Skeletal muscle satellite cell (primary cell): ENCODE data around the gene KPNA3.
"Not testable (repeated sequence)": the region's sequence is repeated elsewhere in the genome, so short reads cannot be mapped to it uniquely, and the experiment has no call there.

Experiments
- H3K27me3 ChIP-seq: 2 replicates; pipeline ENCODE4 v1.7.0; 2013; ENCODE audit warnings: low read length; ENCODE audit not compliant: control insufficient read depth, insufficient read depth
- H3K36me3 ChIP-seq: 2 replicates; pipeline ENCODE4 v1.7.0; 2013; ENCODE audit warnings: mild to moderate bottlenecking, control low read depth, low read length; ENCODE audit not compliant: insufficient read depth
- H3K4me1 ChIP-seq: 2 replicates; pipeline ENCODE4 v1.7.0; 2013; ENCODE audit warnings: low read length; ENCODE audit not compliant: control insufficient read depth, insufficient read depth
- H3K4me2 ChIP-seq: 2 replicates; pipeline ENCODE4 v1.7.0; 2013; ENCODE audit warnings: mild to moderate bottlenecking, low read length
- H3K4me3 ChIP-seq: 2 replicates; pipeline ENCODE4 v1.7.0; 2013; ENCODE audit warnings: low read length
- H3K9ac ChIP-seq: 2 replicates; pipeline ENCODE4 v1.7.0; 2013; ENCODE audit warnings: mild to moderate bottlenecking, low read depth, low read length, moderate library complexity
- H3K9me3 ChIP-seq: replicated peaks from 2 replicates; pipeline ENCODE4 v1.7.0; 2013; ENCODE audit warnings: mild to moderate bottlenecking, control low read depth, low read length

The KPNA3 gene

DNA sequence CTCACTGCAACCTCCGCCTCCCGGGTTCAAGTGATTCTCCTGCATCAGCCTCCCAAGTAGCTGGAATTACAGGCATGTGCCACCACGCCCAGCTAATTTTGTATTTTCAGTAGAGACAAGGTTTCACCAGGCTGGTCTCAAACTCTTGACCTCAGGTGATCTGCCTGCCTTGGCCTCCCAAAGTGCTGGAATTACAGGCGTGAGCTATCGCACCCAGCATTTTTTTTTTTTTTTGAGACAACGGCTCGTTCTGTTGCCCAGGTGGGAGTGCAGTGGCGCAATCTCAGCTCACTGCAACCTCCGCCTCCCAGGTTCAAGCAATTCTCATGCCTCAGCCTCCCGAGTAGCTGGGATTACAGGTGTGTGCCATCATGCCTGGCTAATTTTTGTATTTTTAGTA, 10.6 kb upstream of the KPNA3 start:
- not testable (repeated sequence) for H3K36me3 ChIP-seq, H3K27me3 ChIP-seq, H3K4me2 ChIP-seq, H3K4me3 ChIP-seq, H3K4me1 ChIP-seq, H3K9me3 ChIP-seq, H3K9ac ChIP-seq

DNA sequence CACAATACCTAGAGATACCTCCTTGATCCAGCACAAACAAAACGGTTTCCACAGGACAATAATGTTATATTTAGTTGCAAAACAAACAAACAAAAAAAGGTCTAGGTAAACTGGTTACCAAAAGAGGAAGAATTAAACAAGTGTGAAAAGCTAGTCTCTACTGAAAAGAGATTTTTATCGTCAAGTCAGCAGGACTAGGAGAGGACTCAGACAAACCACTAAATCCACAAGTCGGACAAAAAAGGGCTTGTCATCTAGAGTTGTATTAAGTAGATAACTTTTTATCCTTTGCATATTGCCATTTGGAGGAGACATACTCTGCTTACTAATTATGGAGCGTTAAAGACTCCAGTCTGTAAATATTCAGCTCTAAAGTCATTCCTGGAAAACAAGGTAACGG, 9.9 kb upstream of the KPNA3 start:
- Histone ChIP-seq H3K4me2 (no peak overlapping the region), H3K36me3 (no peaks in the 10 kb centered on the region), H3K27me3 (peaks cover 1% of the 10 kb centered on the region), H3K9me3 (no peaks in the 10 kb centered on the region), H3K4me3 (no peak overlapping the region), H3K9ac (no peak overlapping the region), H3K4me1 (peaks cover 3% of the 10 kb centered on the region)

DNA sequence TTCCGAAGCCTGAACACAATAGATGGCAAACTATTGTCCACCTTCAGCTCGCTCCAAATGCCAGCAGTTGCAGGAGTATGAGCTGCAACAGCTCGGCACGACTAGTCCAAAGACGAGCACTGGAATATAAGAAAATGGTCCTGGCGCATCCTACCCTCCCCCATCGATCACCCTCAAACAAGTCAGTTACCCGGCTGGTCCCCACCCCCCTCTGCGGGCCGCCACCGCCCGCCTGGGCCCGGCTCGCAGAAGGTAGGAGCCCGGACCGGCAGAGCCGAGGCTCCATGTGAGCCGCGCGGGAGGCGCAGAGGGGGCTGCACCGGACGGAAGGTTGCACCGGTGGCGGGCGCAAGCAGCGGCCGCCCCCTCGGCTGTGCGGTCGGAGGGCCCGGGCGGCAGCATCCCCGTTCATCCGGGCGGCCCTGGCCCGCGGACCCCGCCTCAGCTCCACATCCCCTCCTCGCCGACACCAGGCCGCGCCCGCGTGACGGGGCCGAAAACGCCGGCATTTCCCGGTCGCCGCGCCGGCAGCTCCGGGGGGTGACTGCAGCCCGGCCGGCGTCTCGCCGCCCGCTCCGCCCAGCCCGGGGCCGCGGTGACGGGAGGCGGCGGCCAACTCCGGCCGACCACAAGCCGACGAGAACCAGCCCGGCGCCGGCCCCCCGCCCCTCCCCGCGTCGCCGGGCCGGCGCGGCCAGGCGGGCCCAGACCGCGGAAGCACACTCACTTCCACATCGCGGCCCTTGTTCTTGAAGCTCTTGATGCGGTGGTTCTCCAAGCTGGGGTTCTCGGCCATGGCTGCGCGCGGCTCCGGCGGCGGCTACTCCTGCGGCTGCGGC, 552 bp downstream of the KPNA3 start:
- no peaks in the 10 kb centered on the region for H3K36me3 ChIP-seq
- no peaks in the 10 kb centered on the region for H3K27me3 ChIP-seq
- no peaks in the 10 kb centered on the region for H3K9me3 ChIP-seq
- H3K4me3 ChIP-seq, result peak overlapping the region; percentile 89
- peak overlapping the region; percentile 88 for H3K4me2 ChIP-seq
- peaks cover 12% of the 10 kb centered on the region for H3K4me1 ChIP-seq
- peak overlapping the region; percentile 96 for H3K9ac ChIP-seq

DNA sequence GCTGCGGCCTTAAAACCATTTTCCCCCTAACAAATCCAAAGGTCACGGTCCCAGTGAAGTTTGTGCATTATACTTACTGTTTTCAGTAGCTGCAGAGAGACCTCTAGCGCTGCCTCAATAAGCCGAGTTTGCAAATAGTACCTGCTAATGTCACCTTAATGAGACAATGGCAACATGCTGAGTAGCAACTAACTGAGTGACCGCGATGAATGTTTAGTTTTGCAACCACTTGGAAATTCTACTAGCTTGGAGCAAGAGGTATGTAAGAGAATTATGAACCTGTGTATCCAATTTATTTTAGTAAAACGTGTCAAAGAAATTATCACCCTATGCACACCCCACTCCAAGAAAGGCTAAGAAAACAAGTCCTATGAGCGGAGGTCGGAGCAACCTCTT, 1.2 kb downstream of the KPNA3 start:
- peak overlapping the region; percentile 89 for H3K4me3 ChIP-seq
- H3K27me3 ChIP-seq, result no peaks in the 10 kb centered on the region
- peak overlapping the region; percentile 88 for H3K4me2 ChIP-seq
- H3K9ac ChIP-seq, result peak overlapping the region; percentile 96
- H3K4me1 ChIP-seq, result peaks cover 12% of the 10 kb centered on the region
- no peaks in the 10 kb centered on the region for H3K9me3 ChIP-seq
- no peaks in the 10 kb centered on the region for H3K36me3 ChIP-seq

DNA sequence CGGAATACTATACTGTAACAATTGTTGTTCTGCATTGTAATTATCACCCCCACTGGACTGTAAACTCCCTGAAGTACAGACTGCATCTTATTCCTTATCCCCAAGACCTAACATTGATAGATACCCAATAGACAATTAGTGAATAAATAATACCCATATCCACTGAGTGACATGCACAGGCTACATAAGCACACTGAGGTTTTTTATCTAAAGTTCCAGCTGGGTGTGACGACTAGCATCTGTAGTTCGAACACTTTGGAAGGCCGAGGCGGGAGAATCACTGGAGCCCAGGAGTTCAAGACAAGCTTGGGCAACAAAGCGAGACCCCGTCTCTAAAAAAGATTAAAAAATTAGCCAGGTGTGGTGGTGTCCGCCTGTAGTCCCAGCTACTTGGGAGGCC, 2.5 kb downstream of the KPNA3 start:
- Histone ChIP-seq H3K4me2 (peak overlapping the region; percentile 88), H3K27me3 (no peaks in the 10 kb centered on the region), H3K9me3 (no peaks in the 10 kb centered on the region), H3K9ac (no peak overlapping the region), H3K4me1 (peaks cover 18% of the 10 kb centered on the region), H3K36me3 (no peaks in the 10 kb centered on the region), H3K4me3 (no peak overlapping the region)

DNA sequence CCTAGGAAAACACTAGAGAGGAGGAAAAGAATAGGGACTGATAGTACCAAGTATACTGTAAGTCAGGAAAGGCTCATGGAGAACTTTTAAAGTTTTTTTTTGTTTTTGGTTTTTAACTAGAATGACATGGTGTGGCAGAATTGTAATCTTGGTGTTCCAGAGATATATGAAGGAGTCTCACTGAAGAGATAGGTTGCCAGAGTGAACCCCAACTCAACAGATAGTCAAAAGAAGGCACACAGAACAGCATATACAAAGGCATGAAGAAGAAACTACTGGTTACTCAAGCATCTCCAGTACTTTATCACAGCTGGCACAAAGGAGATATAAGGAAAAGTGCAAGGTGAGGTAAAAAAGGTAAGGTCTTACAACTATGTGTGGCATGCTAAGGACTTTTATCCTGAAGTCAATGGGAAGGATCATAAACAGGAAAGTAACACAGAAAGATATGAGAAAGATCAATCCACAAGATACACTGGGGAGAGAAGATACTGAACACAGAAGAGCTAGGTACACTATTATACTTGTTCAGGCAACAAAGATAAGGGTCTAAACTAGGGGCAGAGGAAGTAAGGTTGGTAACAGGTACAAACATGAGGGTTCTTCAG, 6.0 kb downstream of the KPNA3 start:
- Histone ChIP-seq H3K4me3 (no peak overlapping the region), H3K27me3 (no peaks in the 10 kb centered on the region), H3K9ac (no peak overlapping the region), H3K4me2 (no peak overlapping the region), H3K4me1 (peaks cover 21% of the 10 kb centered on the region), H3K9me3 (no peaks in the 10 kb centered on the region), H3K36me3 (no peaks in the 10 kb centered on the region)

DNA sequence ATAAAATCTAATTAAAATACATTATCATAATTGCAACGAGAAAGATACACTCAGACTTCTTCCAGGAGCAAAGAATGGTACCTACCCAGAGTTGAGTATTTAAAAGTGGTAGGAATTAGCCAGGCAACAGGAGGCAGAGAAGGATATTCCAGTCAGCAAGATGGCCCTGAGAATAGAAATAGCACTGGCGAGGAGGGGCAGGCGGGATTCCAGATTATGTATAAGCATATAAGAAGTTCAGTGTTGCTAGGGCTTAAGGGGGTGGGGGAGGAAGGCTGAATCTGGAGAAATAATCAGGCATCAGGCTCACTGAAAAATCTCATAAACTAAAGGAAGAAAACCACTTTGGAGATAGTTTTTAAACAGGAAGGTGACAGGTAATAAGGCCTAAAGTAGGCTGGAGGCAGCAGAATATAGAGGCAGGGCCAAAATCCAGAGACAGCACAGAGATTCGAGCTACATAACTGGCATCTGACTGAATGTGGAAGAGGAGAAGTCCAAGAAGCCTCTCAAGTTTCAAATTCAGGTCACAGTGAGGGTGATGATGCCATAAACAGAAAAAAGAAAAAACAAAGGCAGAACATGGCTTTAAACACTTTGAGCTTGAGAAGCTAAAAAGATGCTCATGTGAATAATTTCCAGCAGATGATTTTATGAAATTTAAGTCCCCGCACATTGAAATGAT, 7.5 kb downstream of the KPNA3 start:
- Histone ChIP-seq H3K27me3 (no peaks in the 10 kb centered on the region), H3K9me3 (no peaks in the 10 kb centered on the region), H3K4me1 (peaks cover 14% of the 10 kb centered on the region), H3K4me3 (no peak overlapping the region), H3K9ac (no peak overlapping the region), H3K4me2 (no peak overlapping the region), H3K36me3 (no peaks in the 10 kb centered on the region)

DNA sequence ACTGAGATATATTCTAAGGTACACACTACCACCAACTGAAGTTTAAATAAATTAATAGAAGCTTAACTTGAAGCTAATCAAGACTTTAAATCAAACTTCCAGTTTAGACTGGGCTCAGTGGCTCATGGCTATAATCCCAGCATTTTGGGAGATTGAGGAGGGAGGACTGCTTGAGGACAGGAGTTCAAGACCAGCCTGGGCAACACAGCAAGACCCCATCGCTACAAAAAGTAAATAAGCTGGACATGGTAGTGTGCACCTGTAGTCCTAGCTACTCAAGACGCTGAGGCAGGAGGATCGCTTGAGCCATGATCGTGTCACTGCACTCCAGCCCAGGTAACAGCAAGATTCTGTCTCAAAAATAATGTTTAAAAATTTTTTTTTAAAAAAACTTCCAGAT, 8.6 kb downstream of the KPNA3 start:
- H3K4me2 ChIP-seq, result no peak overlapping the region
- H3K4me1 ChIP-seq, result peaks cover 14% of the 10 kb centered on the region

DNA sequence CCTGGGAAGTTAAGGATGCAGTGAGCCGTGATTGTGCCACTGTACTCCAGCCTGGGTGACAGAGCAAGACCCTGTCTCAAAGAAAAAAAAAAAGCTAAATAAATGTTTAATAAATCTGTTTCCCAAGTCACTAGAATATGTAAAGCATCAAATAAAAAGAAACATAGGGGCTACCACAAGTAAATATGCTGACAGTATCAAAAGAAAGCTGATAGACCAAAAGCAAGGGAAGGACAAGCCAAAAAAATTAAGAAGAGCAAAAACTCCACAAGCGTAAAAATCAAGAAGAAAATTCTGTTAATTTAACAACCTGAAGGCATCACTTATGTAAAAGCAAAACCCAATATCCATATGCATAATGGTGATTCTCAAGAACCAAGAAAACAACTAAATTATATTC, 9.7 kb downstream of the KPNA3 start:
- H3K27me3 ChIP-seq, result no peaks in the 10 kb centered on the region
- no peak overlapping the region for H3K4me3 ChIP-seq
- H3K9me3 ChIP-seq, result no peaks in the 10 kb centered on the region
- H3K4me2 ChIP-seq, result no peak overlapping the region
- H3K9ac ChIP-seq, result no peak overlapping the region
- no peaks in the 10 kb centered on the region for H3K36me3 ChIP-seq
- peaks cover 10% of the 10 kb centered on the region for H3K4me1 ChIP-seq

More for the DNA sequence above, 8.6 kb downstream of the KPNA3 start:
- H3K4me3 ChIP-seq, result no peak overlapping the region
- no peaks in the 10 kb centered on the region for H3K27me3 ChIP-seq
- H3K9ac ChIP-seq, result no peak overlapping the region
- H3K36me3 ChIP-seq, result no peaks in the 10 kb centered on the region
- H3K9me3 ChIP-seq, result no peaks in the 10 kb centered on the region

DNA sequence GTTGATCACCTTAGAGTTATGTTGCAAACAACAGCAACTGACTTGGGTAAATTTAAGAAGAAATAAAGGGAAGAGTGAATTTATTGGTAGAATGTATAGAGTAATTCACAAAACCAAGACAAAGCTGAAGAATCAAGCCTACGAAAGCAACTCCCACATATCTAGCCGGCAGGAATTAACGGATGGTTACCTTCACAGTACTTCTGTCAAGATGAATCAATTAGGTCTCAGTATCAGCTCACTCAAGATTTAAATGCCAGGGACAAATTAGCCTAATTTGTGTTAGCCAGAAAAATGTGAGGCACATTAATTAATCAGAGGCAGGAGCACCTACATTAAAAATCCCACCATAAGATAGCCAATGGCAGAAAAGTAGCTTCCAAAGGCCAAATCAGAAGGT, 10.7 kb downstream of the KPNA3 start:
- Histone ChIP-seq H3K36me3 (no peaks in the 10 kb centered on the region), H3K4me2 (no peak overlapping the region)

DNA sequence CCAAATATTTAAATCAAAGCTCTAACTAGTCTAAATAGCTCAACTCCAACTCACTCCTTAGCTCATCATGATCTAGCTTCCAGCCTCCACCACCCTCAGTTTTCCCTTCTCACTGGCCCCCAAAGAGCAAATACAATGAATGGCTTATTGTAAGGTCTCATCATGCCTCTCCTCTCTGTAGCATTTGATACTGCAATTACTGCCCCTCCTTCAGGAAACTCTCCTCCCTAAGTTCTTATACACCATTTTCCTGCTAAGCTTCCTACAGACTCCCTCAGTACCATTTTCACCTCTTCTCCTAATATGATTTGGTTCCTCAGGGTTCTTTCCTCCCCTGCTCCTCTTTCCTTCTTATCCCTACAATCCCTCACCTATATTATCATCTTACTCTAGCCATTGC, 12.8 kb downstream of the KPNA3 start:
- no peak overlapping the region for H3K4me3 ChIP-seq
- no peaks in the 10 kb centered on the region for H3K36me3 ChIP-seq
- H3K27me3 ChIP-seq, result no peaks in the 10 kb centered on the region
- H3K4me2 ChIP-seq, result no peak overlapping the region
- H3K9ac ChIP-seq, result no peak overlapping the region
- no peaks in the 10 kb centered on the region for H3K9me3 ChIP-seq
- peaks cover 11% of the 10 kb centered on the region for H3K4me1 ChIP-seq

More for the DNA sequence above, 10.7 kb downstream of the KPNA3 start:
- Histone ChIP-seq H3K9ac (no peak overlapping the region), H3K9me3 (no peaks in the 10 kb centered on the region), H3K27me3 (no peaks in the 10 kb centered on the region), H3K4me1 (peaks cover 15% of the 10 kb centered on the region), H3K4me3 (no peak overlapping the region)
